Fibroblast of lung (primary cell): ENCODE results near the gene CDCP1. TPM values are rescaled to one million over a fixed set of nuclear protein-coding genes. Genes with fewer than 3 reads are reported as not detected.

Experiments used
- DNase-seq, 2 donors: peaks; one replicate each; pipeline versions ENCODE4 v3.0.0 to v3.0.0-alpha.2; 2010; ENCODE audit warnings: low read depth in 2 of 2
- H2AFZ ChIP-seq: 2 replicates; pipeline ENCODE4 v1.5.1; 2012; ENCODE audit warnings: low read length, control low read depth, inconsistent platforms
- H3K27ac ChIP-seq: 2 replicates; pipeline ENCODE4 v1.5.1; 2011; ENCODE audit warnings: low read length, control low read depth; ENCODE audit not compliant: insufficient read depth
- H3K27me3 ChIP-seq: 2 replicates; pipeline ENCODE4 v1.5.1; 2011; ENCODE audit warnings: mild to moderate bottlenecking, low read length; ENCODE audit not compliant: control insufficient read depth, insufficient read depth
- H3K36me3 ChIP-seq: 2 replicates; pipeline ENCODE4 v1.5.1; 2011; ENCODE audit warnings: low read length; ENCODE audit not compliant: control insufficient read depth, insufficient read depth
- H3K4me1 ChIP-seq: 2 replicates; pipeline ENCODE4 v1.5.1; 2011; ENCODE audit warnings: low read length; ENCODE audit not compliant: control insufficient read depth, insufficient read depth; ENCODE audit errors: extremely low read depth
- H3K4me2 ChIP-seq: 2 replicates; pipeline ENCODE4 v1.5.1; 2011; ENCODE audit warnings: low read length, control low read depth; ENCODE audit not compliant: insufficient read depth; ENCODE audit errors: extremely low read depth
- H3K4me3 ChIP-seq, 4 experiments: fragments of 200-600 bp in 1 of 4; sonication (generic) in 1 of 4; replicated peaks in 1 of 4; 2 replicates each; pipeline ENCODE4 v1.5.1; 2011 to 2016; ENCODE audit warnings: low read length in 4 of 4, low read depth in 3 of 4, mild to moderate bottlenecking in 3 of 4, control low read depth in 2 of 4, inconsistent platforms in 1 of 4, mixed read lengths in 1 of 4; ENCODE audit not compliant: insufficient read depth in 1 of 4; ENCODE audit errors: control extremely low read depth in 1 of 4
- H3K79me2 ChIP-seq: 2 replicates; pipeline ENCODE4 v1.5.1; 2012; ENCODE audit warnings: mild to moderate bottlenecking, low read length, inconsistent platforms; ENCODE audit not compliant: control insufficient read depth, insufficient read depth
- H3K9ac ChIP-seq: 2 replicates; pipeline ENCODE4 v1.5.1; 2011; ENCODE audit warnings: mild to moderate bottlenecking, low read length, control low read depth; ENCODE audit not compliant: insufficient read depth
- H3K9me3 ChIP-seq: 2 replicates; pipeline ENCODE4 v1.5.1; 2012; ENCODE audit warnings: low read depth, low read length; ENCODE audit not compliant: control insufficient read depth, insufficient read depth
- H4K20me1 ChIP-seq: 2 replicates; pipeline ENCODE4 v1.5.1; 2011; ENCODE audit warnings: low read length; ENCODE audit not compliant: control insufficient read depth, insufficient read depth; ENCODE audit errors: extremely low read depth
- CTCF ChIP-seq, 2 donors: IDR thresholded peaks in 1 of 2; conservative IDR thresholded peaks in 1 of 2; 1 replicate in 1 of 2; 2 replicates in 1 of 2; pipeline ENCODE4 v1.5.1; 2011 to 2012; ENCODE audit warnings: low read length in 2 of 2, control low read depth in 1 of 2, inconsistent platforms in 1 of 2, low read depth in 1 of 2, mild to moderate bottlenecking in 1 of 2
- EZH2 ChIP-seq: IDR thresholded peaks from 2 replicates; pipeline ENCODE4 v1.5.1; 2012; ENCODE audit warnings: low read length, control low read depth, mild to moderate bottlenecking; ENCODE audit errors: missing control alignments
- polyA plus RNA-seq, 2 donors: library from polyadenylated mRNA; depleted of rRNA in 1 of 2; stranded (reverse) in 1 of 2; unstranded in 1 of 2; fragments of >200 nt; gene quantifications; 2 replicates each; pipeline ENCODE4 v1.2.1, GENCODE V29; 2011 to 2012; ENCODE audit warnings: missing spikeins in 1 of 2
- total RNA-seq: library from RNA; depleted of rRNA; stranded (reverse); fragments of >200 nt; gene quantifications from 2 replicates; pipeline ENCODE4 v1.2.1, GENCODE V29; 2014

CDCP1 gene
- total and polyA plus RNA-seq, 2 donors (not counting 1 experiment from before 2014, with no cell fraction given) = 25.6 to 56.1 TPM

DNA sequence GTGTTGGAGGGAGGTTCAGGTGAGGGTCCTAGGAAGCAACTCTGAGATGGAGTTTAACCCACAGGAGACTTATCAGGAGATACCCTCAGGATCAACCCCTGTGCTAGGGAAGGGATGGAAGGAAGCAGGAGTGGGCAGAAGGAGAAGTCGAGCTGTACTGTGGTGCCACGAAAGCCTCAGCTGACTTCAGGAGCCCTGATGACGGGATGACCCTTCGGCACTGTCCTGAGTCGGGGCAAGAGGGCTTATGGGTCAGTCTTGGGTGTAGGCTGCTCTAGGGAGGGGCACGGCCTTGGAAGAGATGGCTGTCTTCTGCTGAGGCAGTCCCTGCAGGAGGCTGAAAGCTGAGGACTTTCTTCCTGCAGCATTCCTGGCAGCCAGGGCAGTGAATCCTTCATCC, 112.4 kb downstream of the CDCP1 start:
- DNase-seq = no peak
- no peaks in the 10 kb centered on the region for H3K27me3 ChIP-seq
- H3K4me2 ChIP-seq = no peak overlapping the region
- H3K27ac ChIP-seq = no peak overlapping the region
- H3K9me3 ChIP-seq = no peaks in the 10 kb centered on the region
- no peak overlapping the region for H3K4me3 ChIP-seq
- H3K4me1 ChIP-seq = peaks cover 25% of the 10 kb centered on the region
- no peaks in the 10 kb centered on the region for H3K79me2 ChIP-seq
- no peaks in the 10 kb centered on the region for H3K36me3 ChIP-seq
- H3K9ac ChIP-seq = no peak overlapping the region
- H2AFZ ChIP-seq = no peak overlapping the region
- TF ChIP-seq CTCF (conservative IDR thresholded peaks at IDR 0.05 in 1 of 2, IDR thresholded peaks at IDR 0.05 in 1 of 2; ENCODE audit: low read depth in 1 of 2, low read length in 2 of 2) (no peak), EZH2 (no peak)
- H4K20me1 ChIP-seq = no peaks in the 10 kb centered on the region

Other genes starting within 250 kb of the CDCP1 start
- gene ZDHHC3, start 170.2 kb downstream of the CDCP1 start, total RNA-seq = 37.8 and 53.2 TPM in 2 replicates
- 126 and 155 TPM in 2 replicates for gene ZDHHC3, start 170.2 kb downstream of the CDCP1 start, polyA plus RNA-seq
- gene EXOSC7, start 170.1 kb downstream of the CDCP1 start, total RNA-seq = 36.7 and 58.8 TPM in 2 replicates
- 72.1 and 72.5 TPM in 2 replicates for gene EXOSC7, start 170.1 kb downstream of the CDCP1 start, polyA plus RNA-seq
- gene CLEC3B, start 120.1 kb downstream of the CDCP1 start, total RNA-seq = 20.0 and 56.3 TPM in 2 replicates
- 49.2 and 87.2 TPM in 2 replicates for gene CLEC3B, start 120.1 kb downstream of the CDCP1 start, polyA plus RNA-seq
- gene TMEM158, start 79.9 kb upstream of the CDCP1 start, total RNA-seq = 79.4 and 125 TPM in 2 replicates
- gene TMEM158, start 79.9 kb upstream of the CDCP1 start, polyA plus RNA-seq = 31.6 and 118 TPM in 2 replicates
- gene LARS2, start 242.2 kb upstream of the CDCP1 start, total RNA-seq = 20.3 and 22.5 TPM in 2 replicates
- gene LARS2, start 242.2 kb upstream of the CDCP1 start, polyA plus RNA-seq = 12.4 and 14.5 TPM in 2 replicates